HG03108 (cell line): ENCODE results near the gene FAP.

Source experiments
- ATAC-seq: cut with Tn5 transposase; IDR thresholded peaks from one replicate; pipeline ENCODE4 v1.9.1; 2021; ENCODE audit warnings: moderate library complexity; ENCODE audit not compliant: unreplicated experiment

FAP gene

GRCh38 chr2:162127422-162127821, 115.8 kb downstream of the FAP start:
- ATAC-seq = no peak

- peak; percentile 4 for ATAC-seq
These were observed 116.7 kb downstream of the FAP start for GRCh38 chr2:162126527-162126926.

GRCh38 chr2:162126111-162126519, 117.1 kb downstream of the FAP start:
- peak; percentile 93 for ATAC-seq

GRCh38 chr2:162125138-162125537, 118.1 kb downstream of the FAP start:
- no peak for ATAC-seq

GRCh38 chr2:162123806-162124758, 119.2 kb downstream of the FAP start:
- no peak for ATAC-seq
